Heart left ventricle (tissue), 16 donors: ENCODE data around the gene LPIN2. TPM values are rescaled to one million over a fixed set of nuclear protein-coding genes. Genes with fewer than 3 reads are reported as not detected.
A peak's percentile ranks its signal among the peaks of the same experiment; 100 is the strongest.

Source experiments
- ATAC-seq, 4 donors: fragments of 200-7000 bp; cut with Tn5 transposase; one replicate each; pipeline ENCODE4 v1.9.1; 2020 to 2022; ENCODE audit warnings: moderate library complexity in 4 of 4, mild to moderate bottlenecking in 3 of 4, moderate number of reproducible peaks in 1 of 4
- DNase-seq, 5 donors: peaks; one replicate each; pipeline ENCODE4 v3.0.0-alpha.2; 2020
- H3K27ac ChIP-seq, 12 donors: fragments of 200-600 bp; sonication (generic) in 4 of 12; one replicate each; pipeline versions ENCODE4 v1.5.0 to v1.8.0; 2016 to 2022; ENCODE audit warnings: mild to moderate bottlenecking in 2 of 12
- H3K27me3 ChIP-seq, 9 donors: fragments of 200-600 bp; sonication (generic) in 2 of 9; one replicate each; pipeline versions ENCODE4 v1.5.1 to v1.8.0; 2016 to 2022; ENCODE audit warnings: mild to moderate bottlenecking in 3 of 9
- H3K36me3 ChIP-seq, 9 donors: fragments of 200-600 bp; sonication (generic) in 2 of 9; one replicate each; pipeline versions ENCODE4 v1.5.0 to v1.8.0; 2018 to 2022; ENCODE audit warnings: mild to moderate bottlenecking in 2 of 9
- H3K4me1 ChIP-seq, 12 donors: fragments of 200-600 bp; sonication (generic) in 4 of 12; one replicate each; pipeline versions ENCODE4 v1.5.0 to v1.8.0; 2016 to 2022; ENCODE audit warnings: mild to moderate bottlenecking in 3 of 12
- H3K4me3 ChIP-seq, 12 donors: fragments of 200-600 bp; sonication (generic) in 4 of 12; one replicate each; pipeline versions ENCODE4 v1.5.0 to v1.8.0; 2017 to 2022; ENCODE audit warnings: mild to moderate bottlenecking in 9 of 12, moderate library complexity in 4 of 12
- H3K9me3 ChIP-seq, 12 donors: fragments of 200-600 bp; sonication (generic) in 4 of 12; one replicate each; pipeline versions ENCODE4 v1.5.0 to v1.8.0; 2016 to 2022; ENCODE audit warnings: mild to moderate bottlenecking in 1 of 12
- POLR2A ChIP-seq, 2 donors: fragments of 450-650 bp; IDR thresholded peaks; one replicate each; pipeline ENCODE4 v1.6.1; 2017; ENCODE audit warnings: antibody characterized with exemption in 2 of 2, mild to moderate bottlenecking in 2 of 2, moderate library complexity in 2 of 2
- WGBS, 4 donors: extraction: QIAGEN DNeasy Blood & Tissue Kit in 2 of 4; methylation state at CpG; one replicate each; pipeline versions ENCODE4 v1.1.5 to v1.1.7; 2013 to 2018; 5-methylcytosine and 5-hydroxymethylcytosine counted together
- intact Hi-C, 10 donors: fragments of 100-400 bp; cut with DNase I; formaldehyde crosslinking; loops; one replicate each; pipeline versions ENCODE4 v1.11.1 to v1.14.2; 2022
- polyA plus RNA-seq, 2 donors: library from polyadenylated mRNA; stranded (reverse); fragments of 200-250 nt; gene quantifications; one replicate each; pipeline ENCODE4 v1.2.3, GENCODE V29; 2013
- total RNA-seq, 9 donors: library from RNA; depleted of rRNA in 2 of 9; stranded (reverse); fragments of >200 nt in 2 of 9; fragmentation: NEBNext Ultra II Directional in 3 of 9; extraction: Animal tissue kit (Norgen Biotek cat#: 25700) in 3 of 9; gene quantifications; one replicate each; pipeline versions ENCODE4 v1.1.0 to v1.2.4, GENCODE V29; 2016 to 2023
- TF ChIP-seq, protein P1 (sequence below), 12 donors: fragments of 200-600 bp; sonication (generic) in 4 of 12; IDR thresholded peaks; one replicate each; pipeline versions ENCODE4 v1.5.0 to v1.8.0; 2018 to 2022; ENCODE audit warnings: antibody characterized with exemption in 12 of 12, mild to moderate bottlenecking in 5 of 12
- donor health status: ischemic (EF 13 %, LVEDD 7.1; RV severe dilation, severe dysfunction).
- donor health status: healthy with polysubstance abuse.
- donor health status: DM: no; HTN: yes; CAD: no.
- donor health status: DM: no; HTN: no; CAD: no.
- donor health status: ischemic (EF 25% LVEDD 6.9; RV normal size, moderate dysfunction).
- donor health status: ischemic (EF 25% LVEDD 5.7; RV mildly dilated, moderate dysfunction).
- donor health status: healthy.
- donor health status: DM: yes; HTN: yes; CAD: no.
- donor health status: ischemic (EF 35%, LVEDD 5.7; RV mildly dilated, moderate dysfunction).
- donor health status: nonischemic (EF 11% LVEDD 7.7; RV severe dilation, severe dysfunction).
- donor health status: DM: yes; HTN: yes; CAD: no.
- donor health status: PGD.
- donor health status: ischemic (EF 29% LVEDD 5.4; RV normal size, mild dysfunction).
- donor health status: nonischemic (EF 23%, LVEDD 6.1; RV moderate dilation, normal function).

The LPIN2 gene
- total and polyA plus RNA-seq, 11 donors, result 1.9 to 21.6 (median 10.9) TPM

GRCh38 chr18:3059272-3059671 is 46.3 kb upstream of the LPIN2 start:
- ATAC-seq (no peak), DNase-seq (no peak)
- WGBS, 4 donors, result 53 to 64% (median 57%) methylated on average over 3 of the region's 3 CpGs
- Histone ChIP-seq H3K9me3 (no peaks in the 10 kb centered on the region), H3K27ac (peak overlapping the region in 5 of 12 donors; percentile 31 to 84 (median 53)), H3K4me1 (peaks cover 0 to 34% (median 13%) of the 10 kb centered on the region in 12 donors), H3K27me3 (no peaks in the 10 kb centered on the region), H3K4me3 (no peak overlapping the region), H3K36me3 (no peaks in the 10 kb centered on the region)
- intact Hi-C loops, result loop anchor here in 1 of 10 donors (5.0 kb wide), 1 partner anchor 42 kb away; no protein-coding TSS in a partner anchor
- TF ChIP-seq POLR2A (IDR thresholded peaks at IDR 0.05), result no peak
- TF ChIP-seq, protein P1, sequence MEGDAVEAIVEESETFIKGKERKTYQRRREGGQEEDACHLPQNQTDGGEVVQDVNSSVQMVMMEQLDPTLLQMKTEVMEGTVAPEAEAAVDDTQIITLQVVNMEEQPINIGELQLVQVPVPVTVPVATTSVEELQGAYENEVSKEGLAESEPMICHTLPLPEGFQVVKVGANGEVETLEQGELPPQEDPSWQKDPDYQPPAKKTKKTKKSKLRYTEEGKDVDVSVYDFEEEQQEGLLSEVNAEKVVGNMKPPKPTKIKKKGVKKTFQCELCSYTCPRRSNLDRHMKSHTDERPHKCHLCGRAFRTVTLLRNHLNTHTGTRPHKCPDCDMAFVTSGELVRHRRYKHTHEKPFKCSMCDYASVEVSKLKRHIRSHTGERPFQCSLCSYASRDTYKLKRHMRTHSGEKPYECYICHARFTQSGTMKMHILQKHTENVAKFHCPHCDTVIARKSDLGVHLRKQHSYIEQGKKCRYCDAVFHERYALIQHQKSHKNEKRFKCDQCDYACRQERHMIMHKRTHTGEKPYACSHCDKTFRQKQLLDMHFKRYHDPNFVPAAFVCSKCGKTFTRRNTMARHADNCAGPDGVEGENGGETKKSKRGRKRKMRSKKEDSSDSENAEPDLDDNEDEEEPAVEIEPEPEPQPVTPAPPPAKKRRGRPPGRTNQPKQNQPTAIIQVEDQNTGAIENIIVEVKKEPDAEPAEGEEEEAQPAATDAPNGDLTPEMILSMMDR (IDR thresholded peaks at IDR 0.05), result no peak

DNA sequence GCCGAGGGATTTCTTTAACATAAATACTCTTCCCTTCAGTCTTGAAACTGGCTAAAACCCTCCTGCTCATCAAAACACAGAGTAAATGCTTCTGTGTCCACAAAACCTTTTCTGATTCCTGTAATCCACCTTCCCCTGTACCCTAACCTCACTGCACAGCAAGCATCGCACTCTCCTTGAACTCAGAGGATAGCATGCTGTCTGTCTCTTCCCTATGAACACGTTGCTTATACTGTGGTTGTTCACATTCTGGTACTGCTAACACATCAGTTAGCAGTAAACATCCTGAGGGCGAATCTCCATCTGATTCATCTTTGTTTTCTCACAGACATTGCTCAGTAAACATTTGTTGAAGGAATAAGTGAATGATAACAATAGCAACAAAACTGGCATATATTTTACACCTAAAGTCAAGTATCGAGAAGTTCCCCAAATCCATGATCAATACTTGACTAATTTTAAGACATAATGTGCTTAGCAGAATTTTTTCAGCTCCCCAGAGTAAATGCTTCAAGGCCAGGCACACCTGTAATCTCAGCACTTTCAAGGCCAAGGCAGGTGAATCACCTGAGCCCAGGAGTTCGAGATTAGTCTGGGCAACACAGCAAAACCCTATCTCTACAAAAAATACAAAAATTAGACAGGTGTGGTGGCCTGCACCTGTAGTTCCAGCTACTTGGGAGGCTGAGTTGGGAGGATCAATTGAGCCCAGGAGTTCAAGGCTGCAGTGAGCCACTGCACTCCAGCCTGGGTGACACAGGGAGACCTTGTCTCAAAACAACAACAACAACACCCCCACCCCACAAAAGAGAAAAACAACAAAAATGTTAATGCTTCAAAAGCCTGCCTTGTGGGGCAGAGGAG is 45.6 kb upstream of the LPIN2 start:
- no peak for ATAC-seq
- peak overlapping the region in 5 of 12 donors; percentile 31 to 84 (median 48) for H3K27ac ChIP-seq
- peak in 1 of 5 donors; percentile 7 for DNase-seq
- intact Hi-C loops, result loop anchor here in 1 of 10 donors (5.0 kb wide), 1 partner anchor 41 kb away; no protein-coding TSS in a partner anchor
- WGBS, 4 donors, result 92 to 97% (median 94%) methylated on average over 6 of the region's 6 CpGs
- no peak overlapping the region for H3K4me3 ChIP-seq
- H3K27me3 ChIP-seq, result no peaks in the 10 kb centered on the region
- no peaks in the 10 kb centered on the region for H3K9me3 ChIP-seq
- H3K4me1 ChIP-seq, result peaks cover 0 to 34% (median 13%) of the 10 kb centered on the region in 12 donors
- no peaks in the 10 kb centered on the region for H3K36me3 ChIP-seq
- TF ChIP-seq POLR2A (IDR thresholded peaks at IDR 0.05), result no peak
- TF ChIP-seq, protein P1 (IDR thresholded peaks at IDR 0.05), result no peak

DNA sequence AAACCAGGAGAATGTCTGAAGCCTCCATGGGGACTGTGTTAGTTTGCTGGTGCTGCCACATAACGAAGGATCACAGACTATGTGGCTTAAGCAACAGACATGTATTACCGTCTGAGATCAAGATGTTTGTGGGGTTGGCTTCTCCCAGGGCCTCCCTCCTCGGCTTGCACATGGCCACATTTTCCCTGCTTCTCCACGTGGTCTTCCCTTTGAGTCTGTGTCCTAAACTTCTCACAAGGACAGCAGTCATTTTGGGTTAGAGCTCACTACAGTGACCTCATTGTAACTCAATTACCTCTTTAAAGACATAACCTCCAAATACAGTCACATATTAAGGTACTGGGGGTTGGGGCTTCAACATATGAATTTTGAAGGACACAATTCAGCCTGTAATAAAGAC is 44.6 kb upstream of the LPIN2 start:
- ATAC-seq (no peak), DNase-seq (no peak)
- intact Hi-C loops, result loop anchor here in 1 of 10 donors (5.0 kb wide), 1 partner anchor 40 kb away; no protein-coding TSS in a partner anchor
- Histone ChIP-seq H3K27ac (no peak overlapping the region), H3K27me3 (no peaks in the 10 kb centered on the region), H3K36me3 (no peaks in the 10 kb centered on the region), H3K9me3 (no peaks in the 10 kb centered on the region), H3K4me1 (peaks cover 0 to 34% (median 11%) of the 10 kb centered on the region in 12 donors), H3K4me3 (no peak overlapping the region)
- no peak for TF ChIP-seq POLR2A (IDR thresholded peaks at IDR 0.05)
- TF ChIP-seq, protein P1 (IDR thresholded peaks at IDR 0.05), result no peak
- 83 to 95% (median 94%) methylated on average over 4 of the region's 4 CpGs for WGBS, 4 donors

GRCh38 chr18:3056311-3056710 is 43.4 kb upstream of the LPIN2 start:
- no peaks in the 10 kb centered on the region for H3K36me3 ChIP-seq
- intact Hi-C loops, result loop anchor here in 1 of 10 donors (5.0 kb wide), 1 partner anchor 39 kb away; no protein-coding TSS in a partner anchor
- TF ChIP-seq POLR2A (IDR thresholded peaks at IDR 0.05), result no peak
- TF ChIP-seq, protein P1 (IDR thresholded peaks at IDR 0.05), result no peak

More at GRCh38 chr18:3056311-3056710, 43.4 kb upstream of the LPIN2 start:
- no peak overlapping the region for H3K27ac ChIP-seq
- ATAC-seq (no peak), DNase-seq (no peak)
- no peak overlapping the region for H3K4me3 ChIP-seq
- WGBS, 4 donors, result 81 to 95% (median 93%) methylated on average over 9 of the region's 9 CpGs
- no peaks in the 10 kb centered on the region for H3K9me3 ChIP-seq
- H3K4me1 ChIP-seq, result peaks cover 0 to 45% (median 11%) of the 10 kb centered on the region in 12 donors
- H3K27me3 ChIP-seq, result no peaks in the 10 kb centered on the region
